ENCODE data around the gene IZUMO1.

GRCh38 chr19:48793271-48793670 lies 46.6 kb upstream of the IZUMO1 start:
- TF ChIP-seq, protein P1, sequence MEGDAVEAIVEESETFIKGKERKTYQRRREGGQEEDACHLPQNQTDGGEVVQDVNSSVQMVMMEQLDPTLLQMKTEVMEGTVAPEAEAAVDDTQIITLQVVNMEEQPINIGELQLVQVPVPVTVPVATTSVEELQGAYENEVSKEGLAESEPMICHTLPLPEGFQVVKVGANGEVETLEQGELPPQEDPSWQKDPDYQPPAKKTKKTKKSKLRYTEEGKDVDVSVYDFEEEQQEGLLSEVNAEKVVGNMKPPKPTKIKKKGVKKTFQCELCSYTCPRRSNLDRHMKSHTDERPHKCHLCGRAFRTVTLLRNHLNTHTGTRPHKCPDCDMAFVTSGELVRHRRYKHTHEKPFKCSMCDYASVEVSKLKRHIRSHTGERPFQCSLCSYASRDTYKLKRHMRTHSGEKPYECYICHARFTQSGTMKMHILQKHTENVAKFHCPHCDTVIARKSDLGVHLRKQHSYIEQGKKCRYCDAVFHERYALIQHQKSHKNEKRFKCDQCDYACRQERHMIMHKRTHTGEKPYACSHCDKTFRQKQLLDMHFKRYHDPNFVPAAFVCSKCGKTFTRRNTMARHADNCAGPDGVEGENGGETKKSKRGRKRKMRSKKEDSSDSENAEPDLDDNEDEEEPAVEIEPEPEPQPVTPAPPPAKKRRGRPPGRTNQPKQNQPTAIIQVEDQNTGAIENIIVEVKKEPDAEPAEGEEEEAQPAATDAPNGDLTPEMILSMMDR (conservative IDR thresholded peaks at IDR 0.05; ENCODE audit: low read depth, low read length): no peak
- no peak for TF ChIP-seq EZH2 (IDR thresholded peaks at IDR 0.05; ENCODE audit: borderline replicate concordance, low read depth, low read length, poor library complexity, severe bottlenecking)
